Tibial nerve (tissue), 4 donors: ENCODE results near the gene PPP4R1.

ENCODE experiments used
- CTCF ChIP-seq, 5 experiments: fragments of 200-600 bp in 3 of 5; fragments of 450-650 bp in 2 of 5; sonication (generic) in 3 of 5; IDR thresholded peaks; one replicate each; pipeline ENCODE4 v1.5.1; 2016 to 2019; ENCODE audit warnings: antibody characterized with exemption in 5 of 5, mild to moderate bottlenecking in 3 of 5, moderate library complexity in 2 of 5
- EP300 ChIP-seq, 2 donors: sonication (generic); formaldehyde crosslinking; IDR thresholded peaks; one replicate each; pipeline ENCODE4 v1.6.1; 2017; ENCODE audit warnings: antibody characterized with exemption in 2 of 2, mild to moderate bottlenecking in 1 of 2
- POLR2A ChIP-seq, 2 donors: fragments of 450-650 bp; IDR thresholded peaks; one replicate each; pipeline ENCODE4 v1.6.1; 2017; ENCODE audit warnings: antibody characterized with exemption in 2 of 2, mild to moderate bottlenecking in 2 of 2, moderate library complexity in 2 of 2

- no peak for TF ChIP-seq CTCF (IDR thresholded peaks at IDR 0.05)
- no peak for TF ChIP-seq POLR2A (IDR thresholded peaks at IDR 0.05)
- no peak for TF ChIP-seq EP300 (IDR thresholded peaks at IDR 0.05)
Observed at GRCh38 chr18:9647496-9648323, 33.4 kb upstream of the PPP4R1 start.
